OCI-LY3 (cell line): ENCODE measurements around the gene FAM25G.

Experiments used
- H2AFZ ChIP-seq: fragments of 200-600, 300-600 bp; shearing (Covaris generic); 2 replicates; pipeline ENCODE4 v1.6.0; 2014; ENCODE audit warnings: antibody characterized with exemption, low read depth, low read length
- H3K27ac ChIP-seq: fragments of 200-600, 300-600 bp; sonication (generic); 2 replicates; pipeline ENCODE4 v1.5.1; 2014; ENCODE audit warnings: mild to moderate bottlenecking, low read length, moderate library complexity, mixed read lengths
- H3K27me3 ChIP-seq: fragments of 200-600, 300-600 bp; sonication (generic); 2 replicates; pipeline ENCODE4 v1.6.1; 2014; ENCODE audit warnings: low read depth, low read length, mixed read lengths
- H3K36me3 ChIP-seq: fragments of 200-600, 300-600 bp; sonication (generic); replicated peaks from 2 replicates; pipeline ENCODE3; 2014; ENCODE audit warnings: low read depth, low read length, mixed read lengths
- H3K4me1 ChIP-seq: fragments of 300-600, 200-600 bp; sonication (generic); 2 replicates; pipeline ENCODE4 v1.6.1; 2014; ENCODE audit warnings: low read length, mixed read lengths
- H3K4me2 ChIP-seq: fragments of 200-600, 300-600 bp; sonication (generic); 2 replicates; pipeline ENCODE4 v1.6.1; 2014; ENCODE audit warnings: low read length, mixed read lengths
- H3K4me3 ChIP-seq: fragments of 300-600, 200-600 bp; sonication (generic); 2 replicates; pipeline ENCODE4 v1.5.1; 2014; ENCODE audit warnings: antibody characterized with exemption, mild to moderate bottlenecking, low read length, moderate library complexity
- H3K79me2 ChIP-seq: fragments of 300-600, 200-600 bp; shearing (Covaris generic); 2 replicates; pipeline ENCODE4 v1.6.1; 2014; ENCODE audit warnings: mild to moderate bottlenecking, low read length, mixed read lengths
- H3K9ac ChIP-seq: fragments of 300-600, 200-600 bp; shearing (Covaris generic); 2 replicates; pipeline ENCODE4 v1.6.0; 2014; ENCODE audit warnings: mild to moderate bottlenecking, low read length, moderate library complexity
- H3K9me3 ChIP-seq: fragments of 200-600, 300-600 bp; shearing (Covaris generic); 2 replicates; pipeline ENCODE4 v1.6.1; 2014; ENCODE audit warnings: low read length, mixed read lengths; ENCODE audit not compliant: insufficient read depth
- H4K20me1 ChIP-seq: fragments of 200-600, 300-600 bp; sonication (generic); 2 replicates; pipeline ENCODE4 v1.6.1; 2016; ENCODE audit warnings: low read length, mixed read lengths; ENCODE audit not compliant: insufficient read depth
- CTCF ChIP-seq: fragments of 200-600, 300-600 bp; sonication (generic); IDR thresholded peaks from 2 replicates; pipeline ENCODE4 v1.5.1; 2014; ENCODE audit warnings: antibody characterized with exemption, low read length, low read depth
- EZH2phosphoT487 ChIP-seq: fragments of 200-600 bp; shearing (Covaris generic); IDR thresholded peaks from 2 replicates; pipeline ENCODE4 v1.6.1; 2018; ENCODE audit warnings: antibody characterized with exemption, mixed run types, low read depth

Gene FAM25G

DNA sequence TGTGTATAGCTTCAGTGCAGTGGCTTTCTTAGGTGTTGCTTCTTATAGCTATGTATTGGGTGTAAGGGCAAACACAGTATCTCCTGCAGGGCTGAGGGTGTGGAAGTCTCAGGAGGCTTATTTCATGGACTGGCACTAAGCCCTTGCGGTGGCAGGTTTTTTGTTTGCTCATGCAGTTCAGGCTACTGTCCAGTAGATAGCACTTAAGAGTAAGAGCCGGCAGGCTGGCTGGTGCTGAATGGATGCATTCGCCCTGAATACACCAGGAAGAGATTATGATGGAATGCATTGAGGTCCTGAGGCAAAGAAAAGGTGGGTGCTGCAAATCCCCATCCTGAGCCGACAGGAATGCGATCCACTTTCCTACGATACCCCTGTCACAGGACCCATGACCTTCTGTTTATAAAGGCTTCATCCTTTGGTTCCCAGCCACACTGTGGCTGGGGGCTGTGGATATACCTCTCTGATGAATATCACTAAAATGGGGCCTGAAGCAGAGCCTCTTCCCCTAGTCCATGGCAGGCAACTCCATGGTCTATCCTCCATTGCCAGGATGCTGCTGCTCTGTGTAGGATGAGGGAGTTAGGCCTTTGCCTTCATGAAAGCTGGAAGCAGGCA lies 52.5 kb downstream of the FAM25G start:
- H3K27me3 ChIP-seq, result peaks cover 4% of the 10 kb centered on the region; the same call in 1 of the 2 replicates
- H3K79me2 ChIP-seq, result no peaks in the 10 kb centered on the region
- no peak overlapping the region for H3K4me2 ChIP-seq
- no peak overlapping the region for H3K4me3 ChIP-seq
- no peak overlapping the region for H3K27ac ChIP-seq
- peak; percentile 13; the same call in 1 of the 2 replicates for TF ChIP-seq CTCF
- no peak for TF ChIP-seq EZH2phosphoT487
- H3K9me3 ChIP-seq, result no peaks in the 10 kb centered on the region
- no peaks in the 10 kb centered on the region for H3K4me1 ChIP-seq
- H3K9ac ChIP-seq, result no peak overlapping the region
- no peak overlapping the region for H2AFZ ChIP-seq
- no peaks in the 10 kb centered on the region for H4K20me1 ChIP-seq
- H3K36me3 ChIP-seq, result no peaks in the 10 kb centered on the region
